ENCODE results near the gene GDF2. TPM values are rescaled to one million over a fixed set of nuclear protein-coding genes. Genes with fewer than 3 reads are reported as not detected.

The GDF2 gene
- total RNA-seq, 1 experiment from 2014 or later = not detected

DNA sequence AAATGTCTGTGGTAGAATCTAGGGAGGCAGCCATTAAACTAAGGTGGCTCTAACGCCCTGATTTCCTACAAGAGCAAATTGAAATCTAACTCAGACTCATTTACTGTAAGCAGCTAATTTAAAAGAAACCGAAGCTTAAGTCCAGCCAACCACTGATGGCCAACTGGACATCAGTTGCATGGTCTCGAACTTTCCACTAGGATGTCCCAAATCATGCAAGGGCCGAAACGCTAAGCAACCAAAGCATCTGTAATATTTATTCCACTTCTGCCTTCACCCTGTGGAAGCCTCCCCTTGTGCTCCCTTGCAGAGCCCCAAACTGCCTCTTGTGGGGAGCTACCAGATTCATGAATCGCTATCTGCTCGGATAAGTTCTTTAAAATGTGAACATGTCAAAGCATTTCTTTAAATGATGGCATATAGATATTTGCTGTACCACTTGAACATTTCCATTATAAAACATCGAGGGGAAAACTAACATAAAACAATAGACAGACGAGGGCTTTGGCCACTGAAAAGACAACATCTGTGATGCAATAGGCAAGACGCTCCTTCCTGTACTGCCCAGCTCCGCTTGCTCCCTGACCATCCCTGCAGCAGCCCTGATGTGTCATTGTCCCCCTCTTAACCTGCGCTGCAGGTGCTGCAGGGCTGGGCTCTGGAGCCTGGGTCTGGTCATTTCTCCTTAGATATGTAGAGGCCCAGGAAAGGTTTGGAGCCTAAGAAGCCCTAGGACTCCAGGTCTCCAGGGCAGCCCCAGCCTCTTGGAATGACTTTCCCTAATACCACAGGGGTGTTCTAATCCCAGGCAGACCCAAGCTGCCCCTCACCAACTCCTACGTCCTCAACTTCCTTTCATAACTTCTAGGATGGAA, 23.0 kb downstream of the GDF2 start:
- H3K9me3 ChIP-seq (replicated peaks) = no peaks in the 10 kb centered on the region
- no peak overlapping the region for H3K27ac ChIP-seq
- H3K4me1 ChIP-seq = no peaks in the 10 kb centered on the region
- no peak overlapping the region for H3K4me3 ChIP-seq
- DNase-seq = no peak
- no peaks in the 10 kb centered on the region for H3K36me3 ChIP-seq
- no peaks in the 10 kb centered on the region for H3K27me3 ChIP-seq

DNA sequence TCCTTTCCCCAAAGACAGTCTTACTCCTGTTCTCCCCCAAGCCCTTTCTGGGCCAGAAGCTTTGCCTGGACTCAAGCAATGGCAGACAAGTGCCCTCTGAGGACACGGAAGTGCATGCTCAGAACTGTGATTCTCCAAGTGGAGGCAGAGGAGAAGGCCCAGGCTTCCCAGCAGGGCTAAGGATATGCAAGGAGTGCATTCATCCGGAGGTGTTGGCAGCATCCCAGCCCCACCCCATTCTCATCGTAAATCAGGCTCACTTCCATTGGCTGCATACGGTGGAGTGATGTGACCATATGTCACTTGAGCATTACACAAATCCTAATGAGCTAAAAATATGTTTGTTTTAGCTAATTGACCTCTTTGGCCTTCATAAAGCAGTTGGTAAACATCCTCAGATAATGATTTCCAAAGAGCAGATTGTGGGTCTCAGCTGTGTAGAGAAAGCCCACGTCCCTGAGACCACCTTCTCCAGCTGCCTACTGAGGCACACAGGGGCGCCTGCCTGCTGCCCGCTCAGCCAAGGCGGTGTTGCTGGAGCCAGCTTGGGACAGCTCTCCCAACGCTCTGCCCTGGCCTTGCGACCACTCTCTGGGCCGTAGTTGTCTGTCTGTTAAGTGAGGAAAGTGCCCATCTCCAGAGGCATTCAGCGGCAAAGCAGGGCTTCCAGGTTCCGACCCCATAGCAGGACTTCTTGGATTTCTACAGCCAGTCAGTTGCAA, 24.5 kb downstream of the GDF2 start:
- no peaks in the 10 kb centered on the region for H3K4me1 ChIP-seq
- H3K4me3 ChIP-seq = no peak overlapping the region
- H3K36me3 ChIP-seq = no peaks in the 10 kb centered on the region
- peak; percentile 16 to 31 for DNase-seq
- no peak overlapping the region for H3K27ac ChIP-seq
- no peaks in the 10 kb centered on the region for H3K27me3 ChIP-seq
- no peaks in the 10 kb centered on the region for H3K9me3 ChIP-seq (replicated peaks)

DNA sequence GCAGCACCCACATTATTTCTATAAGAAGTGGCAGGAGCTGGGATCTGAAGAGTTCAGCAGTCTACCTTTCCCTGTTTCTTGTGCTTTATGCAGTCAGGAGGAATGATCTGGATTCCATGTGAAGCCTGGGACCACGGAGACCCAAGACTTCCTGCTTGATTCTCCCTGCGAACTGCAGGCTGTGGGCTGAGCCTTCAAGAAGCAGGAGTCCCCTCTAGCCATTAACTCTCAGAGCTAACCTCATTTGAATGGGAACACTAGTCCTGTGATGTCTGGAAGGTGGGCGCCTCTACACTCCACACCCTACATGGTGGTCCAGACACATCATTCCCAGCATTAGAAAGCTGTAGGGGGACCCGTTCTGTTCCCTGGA, 25.0 kb downstream of the GDF2 start:
- DNase-seq = no peak
- Histone ChIP-seq H3K9me3 (replicated peaks) (no peaks in the 10 kb centered on the region), H3K36me3 (no peaks in the 10 kb centered on the region), H3K27ac (no peak overlapping the region), H3K27me3 (no peaks in the 10 kb centered on the region), H3K4me1 (no peaks in the 10 kb centered on the region), H3K4me3 (no peak overlapping the region)

DNA sequence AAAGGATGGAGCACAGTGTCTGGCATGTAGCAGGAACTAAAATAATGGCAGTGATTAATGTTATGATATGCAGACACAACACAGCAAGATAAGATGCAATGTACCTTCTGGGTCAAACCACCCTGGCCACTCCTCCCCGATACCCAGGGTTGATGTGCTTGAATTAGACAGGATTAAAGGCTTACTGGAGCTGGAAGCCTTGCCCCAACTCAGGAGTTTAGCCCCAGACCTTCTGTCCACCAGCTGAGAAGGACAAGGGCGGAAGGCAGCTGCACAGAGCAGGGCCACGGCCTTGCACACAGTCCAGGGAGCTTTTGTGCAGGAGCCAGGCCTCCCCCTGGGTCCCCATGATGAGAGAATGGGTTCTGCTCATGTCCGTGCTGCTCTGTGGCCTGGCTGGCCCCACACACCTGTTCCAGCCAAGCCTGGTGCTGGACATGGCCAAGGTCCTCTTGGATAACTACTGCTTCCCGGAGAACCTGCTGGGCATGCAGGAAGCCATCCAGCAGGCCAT, 25.9 kb downstream of the GDF2 start, which contains the start of gene RBP3:
RBP3 (plus strand) TSS at position 226 of the 514 bp plus-strand sequence; CDS start at position 348, 122 bp downstream.
- H3K27ac ChIP-seq = no peak within 1 kb of the TSS
- no peaks in the 10 kb centered on the region for H3K9me3 ChIP-seq (replicated peaks)
- DNase-seq = no peak
- H3K27me3 ChIP-seq = no peaks in the 10 kb centered on the region
- no peak within 1 kb of the TSS for H3K4me3 ChIP-seq
- H3K4me1 ChIP-seq = no peaks in the 10 kb centered on the region
- no peaks in the 10 kb centered on the region for H3K36me3 ChIP-seq

DNA sequence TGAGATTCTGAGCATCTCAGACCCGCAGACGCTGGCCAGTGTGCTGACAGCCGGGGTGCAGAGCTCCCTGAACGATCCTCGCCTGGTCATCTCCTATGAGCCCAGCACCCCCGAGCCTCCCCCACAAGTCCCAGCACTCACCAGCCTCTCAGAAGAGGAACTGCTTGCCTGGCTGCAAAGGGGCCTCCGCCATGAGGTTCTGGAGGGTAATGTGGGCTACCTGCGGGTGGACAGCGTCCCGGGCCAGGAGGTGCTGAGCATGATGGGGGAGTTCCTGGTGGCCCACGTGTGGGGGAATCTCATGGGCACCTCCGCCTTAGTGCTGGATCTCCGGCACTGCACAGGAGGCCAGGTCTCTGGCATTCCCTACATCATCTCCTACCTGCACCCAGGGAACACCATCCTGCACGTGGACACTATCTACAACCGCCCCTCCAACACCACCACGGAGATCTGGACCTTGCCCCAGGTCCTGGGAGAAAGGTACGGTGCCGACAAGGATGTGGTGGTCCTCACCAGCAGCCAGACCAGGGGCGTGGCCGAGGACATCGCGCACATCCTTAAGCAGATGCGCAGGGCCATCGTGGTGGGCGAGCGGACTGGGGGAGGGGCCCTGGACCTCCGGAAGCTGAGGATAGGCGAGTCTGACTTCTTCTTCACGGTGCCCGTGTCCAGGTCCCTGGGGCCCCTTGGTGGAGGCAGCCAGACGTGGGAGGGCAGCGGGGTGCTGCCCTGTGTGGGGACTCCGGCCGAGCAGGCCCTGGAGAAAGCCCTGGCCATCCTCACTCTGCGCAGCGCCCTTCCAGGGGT, 26.6 kb downstream of the GDF2 start:
- Histone ChIP-seq H3K4me1 (no peaks in the 10 kb centered on the region), H3K4me3 (no peak overlapping the region), H3K27ac (no peak overlapping the region), H3K36me3 (no peaks in the 10 kb centered on the region), H3K27me3 (no peaks in the 10 kb centered on the region), H3K9me3 (replicated peaks) (no peaks in the 10 kb centered on the region)
- no peak for DNase-seq

DNA sequence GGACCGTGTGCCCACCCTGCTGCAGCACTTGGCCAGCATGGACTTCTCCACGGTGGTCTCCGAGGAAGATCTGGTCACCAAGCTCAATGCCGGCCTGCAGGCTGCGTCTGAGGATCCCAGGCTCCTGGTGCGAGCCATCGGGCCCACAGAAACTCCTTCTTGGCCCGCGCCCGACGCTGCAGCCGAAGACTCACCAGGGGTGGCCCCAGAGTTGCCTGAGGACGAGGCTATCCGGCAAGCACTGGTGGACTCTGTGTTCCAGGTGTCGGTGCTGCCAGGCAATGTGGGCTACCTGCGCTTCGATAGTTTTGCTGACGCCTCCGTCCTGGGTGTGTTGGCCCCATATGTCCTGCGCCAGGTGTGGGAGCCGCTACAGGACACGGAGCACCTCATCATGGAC, 27.3 kb downstream of the GDF2 start:
- Histone ChIP-seq H3K36me3 (no peaks in the 10 kb centered on the region), H3K27me3 (no peaks in the 10 kb centered on the region), H3K4me1 (no peaks in the 10 kb centered on the region), H3K27ac (no peak overlapping the region), H3K4me3 (no peak overlapping the region), H3K9me3 (replicated peaks) (no peaks in the 10 kb centered on the region)
- DNase-seq = no peak

DNA sequence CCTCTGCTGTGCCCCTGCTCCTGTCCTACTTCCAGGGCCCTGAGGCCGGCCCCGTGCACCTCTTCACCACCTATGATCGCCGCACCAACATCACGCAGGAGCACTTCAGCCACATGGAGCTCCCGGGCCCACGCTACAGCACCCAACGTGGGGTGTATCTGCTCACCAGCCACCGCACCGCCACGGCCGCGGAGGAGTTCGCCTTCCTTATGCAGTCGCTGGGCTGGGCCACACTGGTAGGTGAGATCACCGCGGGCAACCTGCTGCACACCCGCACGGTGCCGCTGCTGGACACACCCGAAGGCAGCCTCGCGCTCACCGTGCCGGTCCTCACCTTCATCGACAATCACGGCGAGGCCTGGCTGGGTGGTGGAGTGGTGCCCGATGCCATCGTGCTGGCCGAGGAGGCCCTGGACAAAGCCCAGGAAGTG, 27.7 kb downstream of the GDF2 start:
- no peak for DNase-seq
- Histone ChIP-seq H3K4me1 (no peaks in the 10 kb centered on the region), H3K4me3 (no peak overlapping the region), H3K9me3 (replicated peaks) (no peaks in the 10 kb centered on the region), H3K27me3 (no peaks in the 10 kb centered on the region), H3K36me3 (no peaks in the 10 kb centered on the region), H3K27ac (no peak overlapping the region)

DNA sequence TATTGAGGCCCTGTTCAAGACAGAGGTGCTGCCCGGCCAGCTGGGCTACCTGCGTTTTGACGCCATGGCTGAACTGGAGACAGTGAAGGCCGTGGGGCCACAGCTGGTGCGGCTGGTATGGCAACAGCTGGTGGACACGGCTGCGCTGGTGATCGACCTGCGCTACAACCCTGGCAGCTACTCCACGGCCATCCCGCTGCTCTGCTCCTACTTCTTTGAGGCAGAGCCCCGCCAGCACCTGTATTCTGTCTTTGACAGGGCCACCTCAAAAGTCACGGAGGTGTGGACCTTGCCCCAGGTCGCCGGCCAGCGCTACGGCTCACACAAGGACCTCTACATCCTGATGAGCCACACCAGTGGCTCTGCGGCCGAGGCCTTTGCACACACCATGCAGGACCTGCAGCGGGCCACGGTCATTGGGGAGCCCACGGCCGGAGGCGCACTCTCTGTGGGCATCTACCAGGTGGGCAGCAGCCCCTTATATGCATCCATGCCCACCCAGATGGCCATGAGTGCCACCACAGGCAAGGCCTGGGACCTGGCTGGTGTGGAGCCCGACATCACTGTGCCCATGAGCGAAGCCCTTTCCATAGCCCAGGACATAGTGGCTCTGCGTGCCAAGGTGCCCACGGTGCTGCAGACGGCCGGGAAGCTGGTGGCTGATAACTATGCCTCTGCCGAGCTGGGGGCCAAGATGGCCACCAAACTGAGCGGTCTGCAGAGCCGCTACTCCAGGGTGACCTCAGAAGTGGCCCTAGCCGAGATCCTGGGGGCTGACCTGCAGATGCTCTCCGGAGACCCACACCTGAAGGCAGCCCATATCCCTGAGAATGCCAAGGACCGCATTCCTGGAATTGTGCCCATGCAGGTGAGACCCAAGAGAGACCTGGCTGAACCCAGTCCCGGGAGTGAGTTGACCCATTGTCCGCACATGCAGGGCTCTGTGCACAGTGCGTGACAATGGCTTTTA, 28.7 kb downstream of the GDF2 start:
- H3K4me3 ChIP-seq = no peak overlapping the region
- no peaks in the 10 kb centered on the region for H3K36me3 ChIP-seq
- no peak overlapping the region for H3K27ac ChIP-seq
- H3K9me3 ChIP-seq (replicated peaks) = no peaks in the 10 kb centered on the region
- no peaks in the 10 kb centered on the region for H3K4me1 ChIP-seq
- DNase-seq = no peak
- no peaks in the 10 kb centered on the region for H3K27me3 ChIP-seq

DNA sequence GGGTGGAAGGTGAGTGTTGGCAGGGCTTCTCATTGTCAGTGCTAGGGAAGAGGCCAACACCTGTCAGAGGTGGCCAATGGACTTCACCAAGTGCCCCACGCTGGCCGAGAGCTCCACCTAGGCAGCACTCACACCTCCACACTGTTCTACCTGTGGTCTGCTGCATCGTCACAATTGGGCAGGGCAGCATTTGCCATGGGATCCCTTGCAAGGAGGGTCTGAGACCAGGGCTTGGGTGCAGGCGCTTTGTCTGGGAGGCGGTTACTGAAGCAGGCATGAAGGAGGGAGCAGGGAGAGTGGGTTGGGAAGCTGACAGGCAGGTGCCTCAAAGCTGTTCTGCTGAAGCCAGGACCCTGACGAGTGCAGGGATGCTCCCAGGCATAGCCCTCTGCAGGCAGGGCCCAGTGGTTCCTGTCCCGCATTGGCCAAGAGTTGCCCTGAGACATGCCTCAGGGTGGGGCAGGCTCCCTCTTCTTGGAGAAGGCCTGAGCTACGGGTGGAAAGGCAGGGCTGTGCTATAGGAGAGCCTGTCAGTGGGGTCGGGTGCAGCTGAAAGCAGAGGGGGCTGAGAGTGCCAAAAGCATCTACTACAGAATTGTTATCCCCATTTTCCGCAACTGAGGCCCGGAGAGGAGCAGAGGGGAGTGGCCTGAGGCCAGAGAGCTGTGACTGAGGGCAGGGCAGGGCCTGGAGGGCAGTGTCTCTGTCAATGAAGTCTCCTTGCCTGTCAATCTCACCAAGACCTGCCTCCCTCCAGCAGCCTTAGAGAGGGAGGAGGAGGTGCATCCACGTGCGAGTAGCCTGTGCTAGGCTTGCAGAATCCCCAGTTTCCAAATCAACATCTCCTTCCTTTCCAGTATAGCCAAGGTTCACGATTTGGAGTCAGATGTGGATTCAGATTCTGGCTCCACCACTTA, 29.9 kb downstream of the GDF2 start:
- no peak overlapping the region for H3K27ac ChIP-seq
- no peaks in the 10 kb centered on the region for H3K9me3 ChIP-seq (replicated peaks)
- no peaks in the 10 kb centered on the region for H3K27me3 ChIP-seq
- H3K36me3 ChIP-seq = no peaks in the 10 kb centered on the region
- no peaks in the 10 kb centered on the region for H3K4me1 ChIP-seq
- no peak overlapping the region for H3K4me3 ChIP-seq
- no peak for DNase-seq

DNA sequence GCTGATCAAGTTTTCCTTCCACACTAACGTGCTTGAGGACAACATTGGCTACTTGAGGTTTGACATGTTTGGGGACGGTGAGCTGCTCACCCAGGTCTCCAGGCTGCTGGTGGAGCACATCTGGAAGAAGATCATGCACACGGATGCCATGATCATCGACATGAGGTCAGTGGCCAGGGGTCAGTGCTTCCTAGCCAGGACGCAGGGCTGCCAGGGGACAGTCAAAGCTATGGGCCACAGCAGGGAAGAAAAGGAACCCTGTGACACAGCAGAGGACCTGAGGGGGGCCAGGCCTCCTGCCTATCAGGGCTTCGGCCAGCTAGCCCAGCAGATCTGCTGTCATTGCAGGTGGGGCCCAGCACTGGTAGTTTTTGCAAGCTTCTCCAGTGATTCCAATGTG, 31.1 kb downstream of the GDF2 start:
- Histone ChIP-seq H3K9me3 (replicated peaks) (no peaks in the 10 kb centered on the region), H3K27ac (no peak overlapping the region), H3K36me3 (no peaks in the 10 kb centered on the region), H3K4me1 (no peaks in the 10 kb centered on the region), H3K27me3 (no peaks in the 10 kb centered on the region), H3K4me3 (no peak overlapping the region)
- DNase-seq = no peak

DNA sequence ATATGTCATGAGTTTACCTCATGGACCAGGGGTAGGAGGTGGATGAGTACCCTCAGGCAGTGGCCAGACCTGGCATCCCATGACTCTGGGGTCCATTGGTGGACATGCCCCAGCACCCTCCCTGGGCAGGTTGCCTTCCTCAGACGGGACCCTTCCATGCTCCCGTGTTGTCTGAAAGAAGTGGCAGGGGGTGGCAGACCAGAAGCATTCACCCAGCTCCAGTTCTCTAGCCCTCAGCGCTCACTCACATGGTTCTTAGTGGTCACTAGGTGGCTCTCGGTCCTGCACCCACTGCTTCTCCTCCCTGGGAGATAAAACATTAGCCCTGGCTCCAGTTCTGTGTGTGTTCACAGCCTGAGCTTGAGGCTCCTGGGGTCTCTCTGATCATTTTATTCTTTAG, 31.9 kb downstream of the GDF2 start:
- H3K27me3 ChIP-seq = no peaks in the 10 kb centered on the region
- H3K4me1 ChIP-seq = no peaks in the 10 kb centered on the region
- H3K27ac ChIP-seq = no peak overlapping the region
- no peaks in the 10 kb centered on the region for H3K36me3 ChIP-seq
- DNase-seq = no peak
- no peak overlapping the region for H3K4me3 ChIP-seq
- no peaks in the 10 kb centered on the region for H3K9me3 ChIP-seq (replicated peaks)

DNA sequence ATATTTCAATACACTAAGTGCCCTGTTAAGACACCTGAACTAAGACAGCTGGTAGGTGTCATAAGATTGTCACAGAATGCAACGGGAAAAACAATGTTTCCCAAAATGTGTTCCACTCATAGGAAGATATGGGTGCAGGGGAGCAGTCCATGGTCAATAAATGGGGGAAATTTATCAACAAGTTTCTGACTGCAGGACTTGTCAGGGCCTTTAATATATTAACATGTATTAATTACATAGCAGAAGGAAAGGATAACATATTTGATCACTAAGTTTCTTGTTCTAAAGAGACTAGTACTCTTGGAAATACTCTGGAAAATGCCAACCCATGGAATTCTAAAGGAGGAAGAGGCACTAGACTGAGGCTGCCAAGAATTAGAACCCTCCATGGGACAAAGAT, 32.6 kb downstream of the GDF2 start:
- no peaks in the 10 kb centered on the region for H3K27me3 ChIP-seq

DNA sequence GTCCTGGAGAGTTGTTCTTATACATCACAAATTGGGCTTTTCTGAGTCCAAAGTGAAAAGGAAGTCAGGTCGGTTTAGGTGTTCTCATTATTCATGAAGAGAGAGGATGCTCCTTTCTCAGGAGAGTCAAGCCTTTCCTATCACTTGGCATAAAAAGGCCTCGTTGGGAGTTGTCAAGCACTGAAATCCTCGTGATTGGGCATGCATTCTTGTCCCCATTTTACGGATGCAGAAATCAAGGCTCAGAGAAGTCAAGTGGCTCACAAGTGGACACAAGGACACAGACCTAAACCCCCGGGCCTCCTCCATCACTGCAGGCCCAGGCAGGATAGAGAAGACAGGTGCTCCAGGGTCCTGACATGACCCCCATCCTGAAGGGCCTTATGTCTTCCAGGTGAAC, 34.5 kb downstream of the GDF2 start:
- DNase-seq = no peak
- no peaks in the 10 kb centered on the region for H3K4me1 ChIP-seq
- no peak overlapping the region for H3K27ac ChIP-seq
- H3K4me3 ChIP-seq = no peak overlapping the region
- H3K9me3 ChIP-seq (replicated peaks) = no peaks in the 10 kb centered on the region
- no peaks in the 10 kb centered on the region for H3K27me3 ChIP-seq
- no peaks in the 10 kb centered on the region for H3K36me3 ChIP-seq

More for the DNA sequence above, 32.6 kb downstream of the GDF2 start:
- DNase-seq = no peak
- no peaks in the 10 kb centered on the region for H3K36me3 ChIP-seq
- H3K9me3 ChIP-seq (replicated peaks) = no peaks in the 10 kb centered on the region
- H3K4me3 ChIP-seq = no peak overlapping the region
- no peaks in the 10 kb centered on the region for H3K4me1 ChIP-seq
- H3K27ac ChIP-seq = no peak overlapping the region
